ENCODE results near the gene PIP5K1B.

GRCh38 chr9:68970151-68970550 lies 265.1 kb downstream of the PIP5K1B start:
- TF ChIP-seq, protein P1, sequence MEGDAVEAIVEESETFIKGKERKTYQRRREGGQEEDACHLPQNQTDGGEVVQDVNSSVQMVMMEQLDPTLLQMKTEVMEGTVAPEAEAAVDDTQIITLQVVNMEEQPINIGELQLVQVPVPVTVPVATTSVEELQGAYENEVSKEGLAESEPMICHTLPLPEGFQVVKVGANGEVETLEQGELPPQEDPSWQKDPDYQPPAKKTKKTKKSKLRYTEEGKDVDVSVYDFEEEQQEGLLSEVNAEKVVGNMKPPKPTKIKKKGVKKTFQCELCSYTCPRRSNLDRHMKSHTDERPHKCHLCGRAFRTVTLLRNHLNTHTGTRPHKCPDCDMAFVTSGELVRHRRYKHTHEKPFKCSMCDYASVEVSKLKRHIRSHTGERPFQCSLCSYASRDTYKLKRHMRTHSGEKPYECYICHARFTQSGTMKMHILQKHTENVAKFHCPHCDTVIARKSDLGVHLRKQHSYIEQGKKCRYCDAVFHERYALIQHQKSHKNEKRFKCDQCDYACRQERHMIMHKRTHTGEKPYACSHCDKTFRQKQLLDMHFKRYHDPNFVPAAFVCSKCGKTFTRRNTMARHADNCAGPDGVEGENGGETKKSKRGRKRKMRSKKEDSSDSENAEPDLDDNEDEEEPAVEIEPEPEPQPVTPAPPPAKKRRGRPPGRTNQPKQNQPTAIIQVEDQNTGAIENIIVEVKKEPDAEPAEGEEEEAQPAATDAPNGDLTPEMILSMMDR (IDR thresholded peaks at IDR 0.05; ENCODE audit: poor library complexity): no peak
- TF ChIP-seq EZH2phosphoT487 (IDR thresholded peaks at IDR 0.05; ENCODE audit: low read depth, severe bottlenecking, unreplicated experiment): no peak
- no peak for TF ChIP-seq EZH2 (IDR thresholded peaks at IDR 0.05; ENCODE audit: borderline replicate concordance)

All from hepatocyte (in vitro differentiated cells).